ENCODE measurements around the gene TAF11L10.

DNA sequence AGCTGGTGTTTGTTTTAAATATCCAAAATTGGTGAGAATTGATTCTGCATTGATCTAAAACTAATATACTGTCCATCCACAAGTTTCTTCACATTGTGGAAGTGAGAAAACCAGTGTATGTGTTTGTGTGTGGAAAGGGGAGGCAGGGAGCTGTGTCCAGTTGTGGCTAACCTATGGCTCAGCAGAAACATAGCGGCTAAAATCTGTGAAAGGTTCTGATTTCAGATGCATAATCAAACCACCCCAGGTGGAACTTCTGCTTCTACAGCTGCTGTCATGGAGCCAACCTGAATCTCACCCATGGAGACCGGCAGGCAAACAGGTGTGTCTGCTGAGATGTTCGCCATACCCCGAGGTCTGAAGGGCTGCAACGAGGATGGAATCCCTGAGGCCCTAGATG lies 36.5 kb upstream of the TAF11L10 start, which contains the start of gene TAF11L14:
- TF ChIP-seq, protein P1, sequence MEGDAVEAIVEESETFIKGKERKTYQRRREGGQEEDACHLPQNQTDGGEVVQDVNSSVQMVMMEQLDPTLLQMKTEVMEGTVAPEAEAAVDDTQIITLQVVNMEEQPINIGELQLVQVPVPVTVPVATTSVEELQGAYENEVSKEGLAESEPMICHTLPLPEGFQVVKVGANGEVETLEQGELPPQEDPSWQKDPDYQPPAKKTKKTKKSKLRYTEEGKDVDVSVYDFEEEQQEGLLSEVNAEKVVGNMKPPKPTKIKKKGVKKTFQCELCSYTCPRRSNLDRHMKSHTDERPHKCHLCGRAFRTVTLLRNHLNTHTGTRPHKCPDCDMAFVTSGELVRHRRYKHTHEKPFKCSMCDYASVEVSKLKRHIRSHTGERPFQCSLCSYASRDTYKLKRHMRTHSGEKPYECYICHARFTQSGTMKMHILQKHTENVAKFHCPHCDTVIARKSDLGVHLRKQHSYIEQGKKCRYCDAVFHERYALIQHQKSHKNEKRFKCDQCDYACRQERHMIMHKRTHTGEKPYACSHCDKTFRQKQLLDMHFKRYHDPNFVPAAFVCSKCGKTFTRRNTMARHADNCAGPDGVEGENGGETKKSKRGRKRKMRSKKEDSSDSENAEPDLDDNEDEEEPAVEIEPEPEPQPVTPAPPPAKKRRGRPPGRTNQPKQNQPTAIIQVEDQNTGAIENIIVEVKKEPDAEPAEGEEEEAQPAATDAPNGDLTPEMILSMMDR (IDR thresholded peaks at IDR 0.05): no peak
- no peak for TF ChIP-seq POLR2AphosphoS5 (IDR thresholded peaks at IDR 0.05; ENCODE audit: insufficient read depth in 1 of 2, low read depth in 1 of 2)
